PC-9 (cell line): ENCODE results near the gene ACTRT2.

ENCODE experiments used
- CTCF ChIP-seq: fragments of 200-600 bp; sonication (generic); conservative IDR thresholded peaks from 2 replicates; pipeline ENCODE4 v1.6.1; 2017; ENCODE audit warnings: mixed run types, antibody characterized with exemption, mild to moderate bottlenecking, moderate library complexity
- EZH2 ChIP-seq: fragments of 200-600 bp; sonication (generic); IDR thresholded peaks from 2 replicates; pipeline ENCODE4 v1.8.0; 2017; ENCODE audit warnings: antibody characterized with exemption, low read depth

- TF ChIP-seq EZH2 (no peak), CTCF (no peak)
Measured at GRCh38 chr1:2975466-2976179, 45.6 kb upstream of the ACTRT2 start.
